WERI-Rb-1 (cell line): ENCODE results near the gene ATP7B.

ENCODE experiments used
- DNase-seq: peaks from one replicate; pipeline ENCODE4 v3.0.0-alpha.2; 2020
- H3K27ac ChIP-seq: fragments of 250-450 bp; sonication (Bioruptor Pico); 2 replicates; pipeline ENCODE4 v1.5.1; 2020; ENCODE audit warnings: mild to moderate bottlenecking, moderate library complexity
- H3K27me3 ChIP-seq: fragments of 250-450 bp; sonication (Bioruptor Pico); 2 replicates; pipeline ENCODE4 v1.5.1; 2021; ENCODE audit warnings: mild to moderate bottlenecking, low read depth, moderate library complexity; ENCODE audit not compliant: insufficient read depth, severe bottlenecking
- H3K36me3 ChIP-seq: fragments of 250-450 bp; sonication (Bioruptor Pico); 2 replicates; pipeline ENCODE4 v1.5.1; 2020; ENCODE audit warnings: mild to moderate bottlenecking, moderate library complexity
- H3K4me3 ChIP-seq: 2 replicates; pipeline ENCODE4 v1.5.1; 2011; ENCODE audit warnings: low read depth, mild to moderate bottlenecking, control low read depth, low read length
- H3K9me3 ChIP-seq: fragments of 250-450 bp; sonication (Bioruptor Pico); 2 replicates; pipeline ENCODE4 v1.5.1; 2021; ENCODE audit warnings: mild to moderate bottlenecking, moderate library complexity; ENCODE audit not compliant: severe bottlenecking
- TF ChIP-seq, protein P1 (sequence below): IDR thresholded peaks from 2 replicates; pipeline ENCODE4 v1.5.1; 2011; ENCODE audit warnings: low read depth, mild to moderate bottlenecking, control low read depth, inconsistent platforms, low read length

Gene ATP7B

DNA sequence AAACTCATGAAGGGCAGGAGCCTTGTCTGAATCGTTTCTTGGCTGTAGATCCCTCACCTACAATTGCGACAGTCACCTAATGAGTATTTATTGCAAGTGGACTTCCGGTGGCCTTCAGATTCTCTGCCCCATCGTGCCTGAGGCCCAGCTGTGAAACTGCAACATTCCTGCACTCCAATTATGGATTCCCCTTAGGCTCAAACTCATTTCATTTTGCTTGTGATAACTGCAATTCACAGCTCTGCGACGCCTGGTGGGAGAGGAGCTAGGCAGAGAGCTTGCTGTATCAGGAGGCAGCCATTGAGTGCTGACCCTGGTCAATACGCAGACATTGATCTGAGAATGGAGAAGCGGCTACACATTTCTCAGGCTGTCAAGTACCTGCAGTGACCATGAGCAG, 90.5 kb downstream of the ATP7B start:
- DNase-seq, result no peak
- H3K9me3 ChIP-seq, result no peaks in the 10 kb centered on the region
- H3K27ac ChIP-seq, result no peak overlapping the region
- H3K4me3 ChIP-seq, result no peak overlapping the region
- no peaks in the 10 kb centered on the region for H3K27me3 ChIP-seq
- H3K36me3 ChIP-seq, result no peaks in the 10 kb centered on the region
- TF ChIP-seq, protein P1, sequence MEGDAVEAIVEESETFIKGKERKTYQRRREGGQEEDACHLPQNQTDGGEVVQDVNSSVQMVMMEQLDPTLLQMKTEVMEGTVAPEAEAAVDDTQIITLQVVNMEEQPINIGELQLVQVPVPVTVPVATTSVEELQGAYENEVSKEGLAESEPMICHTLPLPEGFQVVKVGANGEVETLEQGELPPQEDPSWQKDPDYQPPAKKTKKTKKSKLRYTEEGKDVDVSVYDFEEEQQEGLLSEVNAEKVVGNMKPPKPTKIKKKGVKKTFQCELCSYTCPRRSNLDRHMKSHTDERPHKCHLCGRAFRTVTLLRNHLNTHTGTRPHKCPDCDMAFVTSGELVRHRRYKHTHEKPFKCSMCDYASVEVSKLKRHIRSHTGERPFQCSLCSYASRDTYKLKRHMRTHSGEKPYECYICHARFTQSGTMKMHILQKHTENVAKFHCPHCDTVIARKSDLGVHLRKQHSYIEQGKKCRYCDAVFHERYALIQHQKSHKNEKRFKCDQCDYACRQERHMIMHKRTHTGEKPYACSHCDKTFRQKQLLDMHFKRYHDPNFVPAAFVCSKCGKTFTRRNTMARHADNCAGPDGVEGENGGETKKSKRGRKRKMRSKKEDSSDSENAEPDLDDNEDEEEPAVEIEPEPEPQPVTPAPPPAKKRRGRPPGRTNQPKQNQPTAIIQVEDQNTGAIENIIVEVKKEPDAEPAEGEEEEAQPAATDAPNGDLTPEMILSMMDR, result no peak

DNA sequence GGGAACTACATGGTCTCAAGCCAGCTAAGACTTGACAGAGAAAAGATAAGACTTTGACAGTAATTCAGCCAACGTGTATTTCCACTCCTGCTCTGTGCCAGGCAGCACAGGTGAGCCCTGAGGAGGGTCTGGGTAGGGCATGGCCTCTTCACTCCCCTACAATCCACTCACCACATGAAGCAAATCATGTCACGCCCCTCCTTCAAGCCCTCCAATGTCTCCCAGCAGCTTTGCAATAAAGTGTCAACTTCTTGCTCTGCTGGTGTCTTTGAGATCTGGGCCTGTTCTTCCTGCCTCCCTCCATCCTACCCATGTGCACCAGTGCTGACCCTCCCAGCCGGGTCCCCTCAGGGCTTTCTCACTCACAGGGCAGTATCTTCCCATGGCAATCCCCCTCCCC, 91.0 kb downstream of the ATP7B start:
- Histone ChIP-seq H3K9me3 (no peaks in the 10 kb centered on the region), H3K36me3 (no peaks in the 10 kb centered on the region), H3K27me3 (no peaks in the 10 kb centered on the region), H3K27ac (no peak overlapping the region), H3K4me3 (no peak overlapping the region)
- DNase-seq, result no peak
- TF ChIP-seq, protein P1, result no peak

DNA sequence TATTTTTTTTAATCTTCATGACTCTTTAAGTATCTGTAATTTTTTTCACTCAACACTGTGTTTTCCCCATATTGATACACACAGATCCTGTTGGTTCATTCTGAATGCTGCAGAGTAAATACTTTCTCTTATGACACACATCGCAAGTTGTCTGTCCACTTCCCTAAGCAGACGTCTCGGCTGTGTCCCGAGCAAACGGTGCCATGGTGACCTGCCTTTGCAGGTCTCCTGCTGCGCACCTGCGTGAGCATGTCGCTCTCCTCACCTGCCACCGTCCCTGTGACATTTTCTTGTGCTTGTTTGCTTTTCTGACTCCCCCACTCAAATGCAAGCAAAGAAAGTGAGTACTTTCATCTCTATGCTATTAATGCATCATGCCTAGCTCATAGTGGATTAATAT, 91.7 kb downstream of the ATP7B start:
- H3K9me3 ChIP-seq, result no peaks in the 10 kb centered on the region
- no peak for DNase-seq
- no peak overlapping the region for H3K4me3 ChIP-seq
- no peaks in the 10 kb centered on the region for H3K36me3 ChIP-seq
- TF ChIP-seq, protein P1, result no peak
- H3K27ac ChIP-seq, result no peak overlapping the region
- no peaks in the 10 kb centered on the region for H3K27me3 ChIP-seq

DNA sequence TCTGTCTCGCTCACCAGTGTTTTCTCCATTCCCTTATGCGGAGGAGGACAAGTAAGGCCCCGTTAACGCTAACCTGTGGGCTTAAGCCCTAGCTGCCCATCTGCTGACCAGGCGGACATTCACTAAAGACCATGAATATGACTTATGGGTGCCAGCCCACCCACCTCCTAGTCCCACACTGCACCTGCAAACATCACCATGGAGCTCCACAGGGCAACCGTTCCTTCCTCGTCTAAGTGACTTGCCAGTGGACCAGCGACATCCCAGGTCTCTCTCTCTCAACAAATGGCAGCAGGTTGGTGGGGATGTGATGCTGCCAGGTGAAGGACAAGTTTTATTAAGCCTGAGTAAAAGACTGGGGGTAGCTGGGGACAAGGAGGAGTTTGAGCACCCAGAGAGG, 94.3 kb downstream of the ATP7B start:
- no peak for DNase-seq

DNA sequence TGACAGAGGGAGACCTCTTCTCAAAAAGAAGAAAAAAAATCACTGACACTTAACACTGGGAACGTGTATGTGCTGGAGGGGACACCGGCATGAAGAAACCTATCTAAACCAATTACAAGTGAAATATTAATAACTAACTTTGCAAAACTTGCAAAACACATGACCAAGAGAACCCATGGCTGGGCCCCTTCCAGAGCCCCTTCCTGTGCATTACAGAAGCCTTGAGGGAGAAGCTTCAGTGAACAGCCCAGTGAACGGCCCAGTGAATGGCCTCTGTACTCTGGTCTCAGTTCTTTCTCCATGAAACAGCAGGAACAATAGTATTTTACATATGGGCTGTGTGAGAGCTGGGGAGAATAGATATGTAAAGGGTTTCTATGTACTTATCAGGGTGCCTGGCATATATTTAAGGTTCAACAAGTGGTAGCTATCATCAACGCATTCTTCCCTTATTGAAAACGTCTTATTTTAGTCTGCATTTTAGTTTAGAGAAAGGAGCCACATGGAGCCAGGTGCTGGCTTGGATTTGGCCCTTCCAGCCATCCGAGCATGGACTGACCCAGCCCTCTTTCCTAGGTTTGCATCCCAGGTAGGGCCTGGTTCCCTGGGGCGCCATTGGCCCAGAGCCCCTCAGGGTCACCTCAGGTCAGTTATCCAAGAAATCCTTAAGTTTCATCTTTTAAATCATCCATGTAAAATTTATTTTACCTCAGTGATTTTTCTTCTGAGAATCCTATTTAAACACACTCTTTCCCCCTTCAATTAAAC, 95.0 kb downstream of the ATP7B start:
- no peaks in the 10 kb centered on the region for H3K9me3 ChIP-seq
- TF ChIP-seq, protein P1, result no peak
- no peak overlapping the region for H3K4me3 ChIP-seq
- H3K27me3 ChIP-seq, result no peaks in the 10 kb centered on the region
- H3K36me3 ChIP-seq, result no peaks in the 10 kb centered on the region
- DNase-seq, result no peak
- H3K27ac ChIP-seq, result no peak overlapping the region

More for the DNA sequence above, 94.3 kb downstream of the ATP7B start:
- Histone ChIP-seq H3K27ac (no peak overlapping the region), H3K9me3 (no peaks in the 10 kb centered on the region), H3K4me3 (no peak overlapping the region), H3K36me3 (no peaks in the 10 kb centered on the region), H3K27me3 (no peaks in the 10 kb centered on the region)
- TF ChIP-seq, protein P1, result no peak

DNA sequence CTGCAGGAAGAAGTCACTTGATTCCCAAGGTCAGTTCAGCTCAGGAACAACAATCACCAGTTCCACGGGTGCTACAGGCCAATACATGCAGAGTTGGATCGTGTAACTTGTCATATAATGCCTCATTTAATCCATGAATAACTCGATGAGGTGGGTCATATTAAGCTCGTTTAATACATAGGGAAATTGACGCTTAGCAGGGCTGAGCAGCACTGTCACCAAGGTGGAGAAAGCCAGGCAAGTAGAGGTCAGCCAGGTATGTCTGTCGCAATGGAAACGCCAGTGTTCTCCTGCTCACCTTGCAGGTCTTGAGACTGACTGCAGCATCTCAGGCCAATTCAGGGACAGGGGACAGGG, 97.1 kb downstream of the ATP7B start:
- H3K27ac ChIP-seq, result no peak overlapping the region

More for the DNA sequence above, 97.1 kb downstream of the ATP7B start:
- Histone ChIP-seq H3K27me3 (no peaks in the 10 kb centered on the region), H3K36me3 (no peaks in the 10 kb centered on the region), H3K4me3 (no peak overlapping the region), H3K9me3 (no peaks in the 10 kb centered on the region)
- TF ChIP-seq, protein P1, result no peak
- DNase-seq, result no peak
